Uterus (tissue), 4 donors: ENCODE data around the gene CHST9. TPM values are rescaled to one million over a fixed set of nuclear protein-coding genes. Genes with fewer than 3 reads are reported as not detected.

Experiments
- DNase-seq, 2 donors: peaks; one replicate each; pipeline ENCODE4 v3.0.0-alpha.2; 2019 to 2020
- H3K27ac ChIP-seq, 2 donors: fragments of 200-600 bp; sonication (generic); 1 replicate in 1 of 2; 2 replicates in 1 of 2; pipeline ENCODE4 v1.5.1; 2016 to 2018
- H3K27me3 ChIP-seq, 2 donors: fragments of 200-600 bp; sonication (generic); one replicate each; pipeline ENCODE4 v1.5.1; 2018 to 2019; ENCODE audit warnings: control low read depth in 1 of 2
- H3K36me3 ChIP-seq, 2 donors: fragments of 200-600 bp; sonication (generic); one replicate each; pipeline ENCODE4 v1.5.1; 2019; ENCODE audit warnings: control low read depth in 1 of 2
- H3K4me1 ChIP-seq, 2 donors: fragments of 200-600 bp; sonication (generic); one replicate each; pipeline ENCODE4 v1.5.1; 2018 to 2019; ENCODE audit warnings: control low read depth in 1 of 2
- H3K4me3 ChIP-seq, 2 donors: fragments of 200-600 bp; sonication (generic); 1 replicate in 1 of 2; 2 replicates in 1 of 2; pipeline ENCODE4 v1.5.1; 2018 to 2019; ENCODE audit warnings: mild to moderate bottlenecking in 1 of 2
- H3K9me3 ChIP-seq, 2 donors: fragments of 200-600 bp; sonication (generic); one replicate each; pipeline ENCODE4 v1.5.1; 2019; ENCODE audit warnings: control low read depth in 1 of 2
- POLR2A ChIP-seq, 2 donors: fragments of 450-650 bp; IDR thresholded peaks; one replicate each; pipeline ENCODE4 v1.6.1; 2016; ENCODE audit warnings: antibody characterized with exemption in 2 of 2, mild to moderate bottlenecking in 1 of 2, moderate library complexity in 1 of 2
- intact Hi-C: fragments of 100-400 bp; cut with DNase I; formaldehyde crosslinking; loops from one replicate; pipeline ENCODE4 v1.15.1; 2023; ENCODE audit warnings: low total_unique reads
- total RNA-seq, 4 donors: library from RNA; depleted of rRNA in 3 of 4; stranded (reverse); fragments of >200 nt in 3 of 4; gene quantifications; one replicate each; pipeline versions ENCODE4 v1.1.0 to v1.2.4, GENCODE V29; 2014 to 2023
- TF ChIP-seq, protein P1 (sequence below), 4 experiments: fragments of 200-600 bp in 2 of 4; fragments of 450-650 bp in 2 of 4; sonication (generic) in 2 of 4; IDR thresholded peaks; one replicate each; pipeline ENCODE4 v1.5.1; 2016 to 2019; ENCODE audit warnings: antibody characterized with exemption in 4 of 4, mild to moderate bottlenecking in 2 of 4, moderate library complexity in 1 of 4
- donor health status: DM: yes; HTN: yes; CAD: no.

The CHST9 gene
- total RNA-seq, 4 donors from 2014 or later = 0.21 to 3.7 TPM; not detected in 2

DNA sequence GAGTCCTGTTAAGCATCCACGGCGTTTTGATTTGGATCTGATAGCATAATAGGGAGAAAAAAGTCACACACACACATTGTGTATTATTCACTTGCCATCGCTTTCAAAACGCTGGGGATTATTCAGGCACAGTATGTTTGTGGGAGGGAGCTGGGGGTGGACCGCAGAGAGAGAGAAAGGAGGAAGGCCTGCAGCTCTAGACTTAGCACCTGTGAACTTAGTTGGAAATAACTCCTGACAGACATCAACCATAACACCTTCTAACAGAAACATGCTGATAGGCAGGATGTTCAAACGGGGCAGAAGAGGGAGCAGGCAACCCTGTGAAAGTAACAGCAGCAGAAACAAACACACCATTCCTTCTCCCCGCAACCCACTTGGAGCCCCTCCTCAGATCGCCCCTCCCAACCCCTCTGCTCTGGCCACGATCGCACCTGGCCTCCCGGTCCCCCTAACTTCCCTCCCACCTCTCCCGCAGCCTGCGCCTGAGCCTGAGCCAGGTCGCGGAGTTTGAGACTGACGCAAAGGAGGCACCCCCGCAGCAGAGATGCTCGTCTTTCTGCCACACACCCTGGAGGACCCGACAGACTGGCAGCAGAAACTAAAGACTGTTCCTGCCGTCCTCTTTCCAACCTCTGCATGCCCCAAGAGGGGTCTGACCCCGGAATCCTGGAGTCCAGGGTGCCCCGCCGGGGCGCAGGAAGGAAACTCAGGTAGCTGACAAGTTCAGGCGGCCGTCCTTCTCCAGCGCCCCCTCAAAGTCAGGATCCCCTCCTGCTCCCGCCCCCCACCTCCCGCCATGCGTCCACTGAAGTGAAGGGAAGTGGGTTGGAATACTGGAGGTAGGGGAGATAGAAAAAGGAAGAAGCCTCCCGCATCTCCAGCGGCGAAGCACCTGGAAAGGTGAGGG lies 738 bp downstream of the CHST9 start:
- Histone ChIP-seq H3K4me1 (no peaks in the 10 kb centered on the region), H3K27me3 (peaks cover 0 to 11% of the 10 kb centered on the region in 2 donors), H3K9me3 (no peaks in the 10 kb centered on the region), H3K36me3 (no peaks in the 10 kb centered on the region), H3K27ac (no peak overlapping the region), H3K4me3 (no peak overlapping the region)
- TF ChIP-seq POLR2A (IDR thresholded peaks at IDR 0.05) = no peak
- TF ChIP-seq, protein P1, sequence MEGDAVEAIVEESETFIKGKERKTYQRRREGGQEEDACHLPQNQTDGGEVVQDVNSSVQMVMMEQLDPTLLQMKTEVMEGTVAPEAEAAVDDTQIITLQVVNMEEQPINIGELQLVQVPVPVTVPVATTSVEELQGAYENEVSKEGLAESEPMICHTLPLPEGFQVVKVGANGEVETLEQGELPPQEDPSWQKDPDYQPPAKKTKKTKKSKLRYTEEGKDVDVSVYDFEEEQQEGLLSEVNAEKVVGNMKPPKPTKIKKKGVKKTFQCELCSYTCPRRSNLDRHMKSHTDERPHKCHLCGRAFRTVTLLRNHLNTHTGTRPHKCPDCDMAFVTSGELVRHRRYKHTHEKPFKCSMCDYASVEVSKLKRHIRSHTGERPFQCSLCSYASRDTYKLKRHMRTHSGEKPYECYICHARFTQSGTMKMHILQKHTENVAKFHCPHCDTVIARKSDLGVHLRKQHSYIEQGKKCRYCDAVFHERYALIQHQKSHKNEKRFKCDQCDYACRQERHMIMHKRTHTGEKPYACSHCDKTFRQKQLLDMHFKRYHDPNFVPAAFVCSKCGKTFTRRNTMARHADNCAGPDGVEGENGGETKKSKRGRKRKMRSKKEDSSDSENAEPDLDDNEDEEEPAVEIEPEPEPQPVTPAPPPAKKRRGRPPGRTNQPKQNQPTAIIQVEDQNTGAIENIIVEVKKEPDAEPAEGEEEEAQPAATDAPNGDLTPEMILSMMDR (IDR thresholded peaks at IDR 0.05) = no peak
- no peak for DNase-seq
- intact Hi-C loops = no loop called here

DNA sequence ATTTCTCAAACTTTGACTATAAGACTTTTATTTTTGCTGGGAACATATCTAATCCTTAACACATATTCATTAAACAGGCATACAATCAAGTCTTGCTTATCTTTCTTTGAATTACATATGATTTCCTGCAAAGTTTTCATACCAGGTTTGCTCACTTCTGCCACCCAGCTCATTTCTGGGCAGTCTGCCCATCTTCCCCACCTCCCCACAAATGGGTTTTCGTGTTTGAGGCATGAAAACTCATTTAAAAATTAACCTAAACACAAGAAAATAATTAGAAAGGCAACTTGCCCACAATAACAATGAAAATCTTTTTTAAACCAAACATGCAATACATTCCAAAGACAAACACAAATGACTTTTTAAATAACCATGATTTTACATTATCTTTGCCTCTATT lies 3.4 kb downstream of the CHST9 start:
- Histone ChIP-seq H3K27me3 (peaks cover 0 to 11% of the 10 kb centered on the region in 2 donors), H3K4me1 (no peaks in the 10 kb centered on the region), H3K4me3 (no peak overlapping the region), H3K27ac (no peak overlapping the region), H3K36me3 (no peaks in the 10 kb centered on the region), H3K9me3 (no peaks in the 10 kb centered on the region)
- TF ChIP-seq POLR2A (IDR thresholded peaks at IDR 0.05) = no peak
- TF ChIP-seq, protein P1 (IDR thresholded peaks at IDR 0.05) = no peak
- intact Hi-C loops = no loop called here
- no peak for DNase-seq

DNA sequence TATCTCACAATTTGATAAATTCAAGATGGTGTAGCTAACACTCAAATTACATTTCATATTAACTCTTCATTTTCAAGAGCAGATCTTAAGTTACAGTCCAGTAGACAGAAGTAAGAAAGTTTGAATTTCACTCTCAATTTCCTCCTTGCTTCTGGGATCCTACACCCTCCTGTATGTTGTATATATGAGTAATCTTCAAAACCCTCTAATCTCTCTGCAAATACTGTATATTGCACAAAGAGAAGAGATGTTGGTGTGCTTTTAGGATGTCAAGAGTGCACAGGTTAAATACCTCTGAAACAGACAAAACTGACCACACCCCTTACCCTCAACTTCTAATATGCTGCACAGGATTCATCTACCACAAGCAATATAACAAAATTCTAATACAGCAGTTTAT lies 6.7 kb downstream of the CHST9 start:
- H3K4me1 ChIP-seq = no peaks in the 10 kb centered on the region
- no peaks in the 10 kb centered on the region for H3K36me3 ChIP-seq
- intact Hi-C loops = no loop called here
- H3K9me3 ChIP-seq = no peaks in the 10 kb centered on the region
- no peak for DNase-seq
- no peak overlapping the region for H3K27ac ChIP-seq
- no peak for TF ChIP-seq POLR2A (IDR thresholded peaks at IDR 0.05)
- TF ChIP-seq, protein P1 (IDR thresholded peaks at IDR 0.05) = no peak
- H3K27me3 ChIP-seq = peaks cover 0 to 2% of the 10 kb centered on the region in 2 donors
- H3K4me3 ChIP-seq = no peak overlapping the region

DNA sequence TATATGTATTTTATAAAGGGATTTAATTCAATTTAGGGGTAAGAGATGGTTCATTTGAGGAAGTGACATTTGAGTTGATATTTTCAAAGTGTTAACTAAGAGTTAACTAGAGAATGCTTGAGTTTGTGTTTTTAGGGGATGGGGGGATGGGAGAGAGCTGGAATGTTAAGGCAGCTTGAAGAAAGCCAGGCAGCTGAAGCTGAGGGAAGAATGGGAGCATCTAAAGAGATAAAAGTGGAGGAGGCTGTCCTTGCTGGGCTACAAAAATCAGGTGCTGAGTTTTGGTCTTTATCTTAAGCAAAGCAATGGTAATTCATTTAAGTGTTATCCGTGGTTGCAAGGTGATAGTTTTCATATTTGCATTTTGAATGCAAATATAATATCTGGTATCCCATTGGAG lies 9.2 kb downstream of the CHST9 start:
- TF ChIP-seq POLR2A (IDR thresholded peaks at IDR 0.05) = no peak
- TF ChIP-seq, protein P1 (IDR thresholded peaks at IDR 0.05) = no peak
- H3K4me3 ChIP-seq = no peak overlapping the region
- DNase-seq = no peak
- H3K27me3 ChIP-seq = no peaks in the 10 kb centered on the region
- no peaks in the 10 kb centered on the region for H3K36me3 ChIP-seq
- intact Hi-C loops = no loop called here
- no peaks in the 10 kb centered on the region for H3K9me3 ChIP-seq
- H3K27ac ChIP-seq = no peak overlapping the region
- no peaks in the 10 kb centered on the region for H3K4me1 ChIP-seq

DNA sequence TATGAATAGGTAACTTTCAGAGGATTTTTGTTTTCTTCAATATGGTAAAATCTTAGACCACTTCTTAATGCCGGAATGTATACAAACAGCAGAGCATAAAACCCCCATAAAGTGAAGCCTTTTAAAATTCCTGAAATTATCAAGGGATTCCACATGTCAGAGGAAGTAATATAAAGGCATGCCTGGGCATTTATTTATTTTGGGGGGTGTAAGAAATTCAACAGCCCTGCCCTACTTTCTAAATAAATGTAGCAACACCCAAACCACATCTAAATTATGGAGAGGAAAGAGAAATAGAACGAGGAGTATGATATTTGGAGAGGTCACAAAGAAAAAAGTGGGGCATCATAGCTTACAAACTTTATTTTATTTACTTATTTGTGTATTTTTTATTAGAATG lies 9.9 kb downstream of the CHST9 start:
- Histone ChIP-seq H3K9me3 (no peaks in the 10 kb centered on the region), H3K27ac (no peak overlapping the region), H3K27me3 (no peaks in the 10 kb centered on the region), H3K4me3 (no peak overlapping the region), H3K36me3 (no peaks in the 10 kb centered on the region), H3K4me1 (no peaks in the 10 kb centered on the region)
- TF ChIP-seq POLR2A (IDR thresholded peaks at IDR 0.05) = no peak
- TF ChIP-seq, protein P1 (IDR thresholded peaks at IDR 0.05) = no peak
- no peak for DNase-seq
- intact Hi-C loops = no loop called here
